Endothelial cell of umbilical vein (primary cell): Measurements from ENCODE around the gene DNAJB8. TPM values are rescaled to one million over a fixed set of nuclear protein-coding genes. Genes with fewer than 3 reads are reported as not detected.

Experiments
- BruUV-seq: library from RNA; stranded (reverse); fragments of 400-500 nt; replicated peaks from 2 replicates; lab custom pipeline; 2021; lab: Mats Ljungman, UMichigan
- CTCF ChIA-PET: fragments of 300-600, 350-600 bp; sonication (Branson Sonifier 250); formaldehyde crosslinking; loops from one replicate; lab custom pipeline; 2021; ENCODE audit warnings: antibody characterized with exemption, inconsistent platforms; lab: Charles Lee
- POLR2A ChIA-PET: fragments of 300-600, 350-600 bp; sonication (Branson Sonifier 250); formaldehyde crosslinking; loops from one replicate; lab custom pipeline; 2021; ENCODE audit warnings: antibody characterized with exemption, inconsistent platforms; lab: Charles Lee
- DNase-seq: peaks from one replicate; pipeline ENCODE4 v3.0.0-alpha.2; 2011; ENCODE audit warnings: low read depth, low spot score
- FAIRE-seq: peaks from 2 replicates; lab custom pipeline; 2011; peaks lifted over from hg19 to GRCh38; lab: Jason Lieb, UNC
- H2AFZ ChIP-seq: 2 replicates; pipeline ENCODE4 v1.6.0; 2012; ENCODE audit warnings: low read depth, low read length, control low read depth, inconsistent platforms
- H3K27ac ChIP-seq: 2 replicates; pipeline ENCODE4 v1.5.1; 2011; ENCODE audit warnings: low read depth, mild to moderate bottlenecking, control low read depth, low read length, moderate library complexity; ENCODE audit not compliant: insufficient read depth
- H3K27me3 ChIP-seq, 2 experiments: 2 replicates each; pipeline versions ENCODE4 v1.6.0 to v1.6.1; 2011; ENCODE audit warnings: low read length in 2 of 2, mixed read lengths in 1 of 2; ENCODE audit not compliant: control insufficient read depth in 2 of 2, insufficient read depth in 2 of 2
- H3K36me3 ChIP-seq, 2 experiments: 2 replicates in 1 of 2; 3 replicates in 1 of 2; pipeline ENCODE4 v1.5.1; 2011; ENCODE audit warnings: low read length in 2 of 2, mild to moderate bottlenecking in 1 of 2, moderate library complexity in 1 of 2; ENCODE audit not compliant: control insufficient read depth in 2 of 2, insufficient read depth in 2 of 2; ENCODE audit errors: extremely low read depth in 1 of 2
- H3K4me1 ChIP-seq: 3 replicates; pipeline ENCODE4 v1.5.1; 2011; ENCODE audit warnings: mild to moderate bottlenecking, low read length; ENCODE audit not compliant: control insufficient read depth, insufficient read depth; ENCODE audit errors: extremely low read depth
- H3K4me2 ChIP-seq: 2 replicates; pipeline ENCODE4 v1.6.1; 2011; ENCODE audit warnings: low read length, control low read depth, mixed read lengths; ENCODE audit not compliant: insufficient read depth
- H3K4me3 ChIP-seq, 3 experiments: fragments of 200-600 bp in 1 of 3; sonication (generic), shearing (Covaris generic) in 1 of 3; replicated peaks in 1 of 3; 2 replicates each; pipeline ENCODE4 v1.5.1; 2011 to 2016; ENCODE audit warnings: control low read depth in 3 of 3, low read length in 3 of 3, mild to moderate bottlenecking in 2 of 3, inconsistent platforms in 1 of 3, low read depth in 1 of 3, moderate library complexity in 1 of 3; ENCODE audit not compliant: insufficient read depth in 1 of 3
- H3K79me2 ChIP-seq: 2 replicates; pipeline ENCODE4 v1.6.0; 2012; ENCODE audit warnings: low read length, inconsistent platforms; ENCODE audit not compliant: control insufficient read depth, insufficient read depth
- H3K9ac ChIP-seq: replicated peaks from 2 replicates; pipeline ENCODE3; 2011; ENCODE audit warnings: low read length, control low read depth; ENCODE audit not compliant: insufficient read depth; ENCODE audit errors: extremely low read depth
- H3K9me1 ChIP-seq: replicated peaks from 3 replicates; pipeline ENCODE4 v1.6.0; 2011; ENCODE audit warnings: mild to moderate bottlenecking, low read length; ENCODE audit not compliant: control insufficient read depth, insufficient read depth; ENCODE audit errors: extremely low read depth
- H3K9me3 ChIP-seq: replicated peaks from 2 replicates; pipeline ENCODE4 v1.5.1; 2012; ENCODE audit warnings: low read length, inconsistent platforms; ENCODE audit not compliant: control insufficient read depth, insufficient read depth
- H4K20me1 ChIP-seq: replicated peaks from 2 replicates; pipeline ENCODE3; 2011; ENCODE audit warnings: mild to moderate bottlenecking, low read length; ENCODE audit not compliant: control insufficient read depth, insufficient read depth; ENCODE audit errors: extremely low read depth
- CTCF ChIP-seq, 2 donors: IDR thresholded peaks; 1 replicate in 1 of 2; 2 replicates in 1 of 2; pipeline ENCODE4 v1.5.1; 2011; ENCODE audit warnings: low read length in 2 of 2, mild to moderate bottlenecking in 2 of 2, moderate library complexity in 2 of 2, control low read depth in 1 of 2, inconsistent platforms in 1 of 2, low read depth in 1 of 2; ENCODE audit not compliant: insufficient read depth in 1 of 2; ENCODE audit errors: extremely low read depth in 1 of 2
- EZH2 ChIP-seq: IDR thresholded peaks from 2 replicates; pipeline ENCODE4 v1.6.1; 2012; ENCODE audit warnings: borderline replicate concordance, low read depth, mild to moderate bottlenecking, moderate library complexity, low read length, inconsistent platforms; ENCODE audit not compliant: severe bottlenecking
- FOS ChIP-seq: IDR thresholded peaks from 2 replicates; pipeline ENCODE4 v1.6.1; 2011; ENCODE audit warnings: mild to moderate bottlenecking, low read length, moderate library complexity, borderline replicate concordance; ENCODE audit not compliant: insufficient read depth
- GATA2 ChIP-seq: IDR thresholded peaks from 2 replicates; pipeline ENCODE4 v1.7.0; 2011; ENCODE audit warnings: low read depth, mild to moderate bottlenecking, moderate library complexity, mixed read lengths, low read length; ENCODE audit not compliant: insufficient read length, insufficient read depth
- JUN ChIP-seq: IDR thresholded peaks from 2 replicates; pipeline ENCODE4 v1.6.1; 2011; ENCODE audit warnings: borderline replicate concordance, low read depth; ENCODE audit not compliant: insufficient read length, insufficient read depth
- MAX ChIP-seq: IDR thresholded peaks from 2 replicates; pipeline ENCODE4 v1.6.1; 2011; ENCODE audit not compliant: insufficient read depth, insufficient read length
- POLR2A ChIP-seq: IDR thresholded peaks from 2 replicates; pipeline ENCODE4 v1.6.1; 2012; ENCODE audit warnings: low read depth, mild to moderate bottlenecking, control low read depth, low read length
- POLR2AphosphoS5 ChIP-seq: IDR thresholded peaks from 2 replicates; pipeline ENCODE4 v1.6.1; 2012; ENCODE audit warnings: low read depth, mild to moderate bottlenecking, control low read depth, low read length, moderate library complexity; ENCODE audit not compliant: insufficient read depth
- dilution Hi-C: fragments of 300-500 bp; cut with MboI; formaldehyde crosslinking; loops from one replicate; pipeline ENCODE4 v1.15.0; 2019; ENCODE audit warnings: low sequenced_read_pairs; ENCODE audit not compliant: extremely low pct_ligation_motif_present
- intact Hi-C: fragments of 100-400 bp; cut with micrococcal nuclease; formaldehyde crosslinking; loops from one replicate; pipeline ENCODE4 v1.10.0; 2022
- polyA plus RNA-seq, 4 experiments: library from polyadenylated mRNA; depleted of rRNA in 3 of 4; stranded (reverse) in 3 of 4; unstranded in 1 of 4; fragments of >200 nt; gene quantifications; 2 replicates each; pipeline versions ENCODE4 v1.2.1 to v1.2.3, GENCODE V29; 2011 to 2012; ENCODE audit warnings: missing spikeins in 1 of 4
- total RNA-seq: library from RNA; stranded (reverse); gene quantifications from 2 replicates; pipeline ENCODE4 v1.2.3, GENCODE V29; 2021

The DNAJB8 gene
- total and polyA plus RNA-seq, 2 donors (not counting 3 experiments of a cell fraction or from before 2014, with no cell fraction given) = not detected

GRCh38 chr3:128416578-128417211, 50.0 kb downstream of the DNAJB8 start:
- dilution Hi-C loops = no loop called here
- DNase-seq (no peak), FAIRE-seq (no peak)
- H4K20me1 ChIP-seq = no peaks in the 10 kb centered on the region
- no peak for TF ChIP-seq MAX
- H2AFZ ChIP-seq = no peak overlapping the region
- H3K9me1 ChIP-seq = no peaks in the 10 kb centered on the region
- BruUV-seq = no TSS peak
- no peaks in the 10 kb centered on the region for H3K36me3 ChIP-seq
- H3K79me2 ChIP-seq = no peaks in the 10 kb centered on the region
- no peaks in the 10 kb centered on the region for H3K4me1 ChIP-seq
- no peak overlapping the region for H3K4me2 ChIP-seq
- intact Hi-C loops = no loop called here
- no peak overlapping the region for H3K27ac ChIP-seq
- CTCF ChIA-PET = interaction anchor here (1.1 to 2.2 kb wide), 2 partner anchors 10 to 190 kb away, joined by 3 to 10 read pairs; no protein-coding TSS in a partner anchor
- no peaks in the 10 kb centered on the region for H3K27me3 ChIP-seq
- H3K9me3 ChIP-seq = no peaks in the 10 kb centered on the region
- H3K4me3 ChIP-seq = no peak overlapping the region
- POLR2A ChIA-PET = no interaction called here
- no peak overlapping the region for H3K9ac ChIP-seq

- no peaks in the 10 kb centered on the region for H3K9me3 ChIP-seq
- FAIRE-seq (no peak), DNase-seq (no peak)
- H3K27ac ChIP-seq = no peak overlapping the region
- no peak overlapping the region for H3K4me2 ChIP-seq
- no peaks in the 10 kb centered on the region for H3K9me1 ChIP-seq
- intact Hi-C loops (no loop called here), dilution Hi-C loops (no loop called here)
- TF ChIP-seq CTCF (IDR thresholded peaks at IDR 0.05; ENCODE audit: extremely low read depth in 1 of 2, insufficient read depth in 1 of 2, low read depth in 1 of 2, low read length in 2 of 2) = no peak
- TF ChIP-seq POLR2AphosphoS5 = no peak
- TF ChIP-seq FOS = no peak
- TF ChIP-seq POLR2A = no peak
- no peak for TF ChIP-seq GATA2
- no peak for TF ChIP-seq EZH2
- no peak for TF ChIP-seq JUN
- no peaks in the 10 kb centered on the region for H4K20me1 ChIP-seq
- no peaks in the 10 kb centered on the region for H3K36me3 ChIP-seq
- ChIA-PET POLR2A (no interaction called here), CTCF (interaction anchor here (1.1 to 2.2 kb wide), 2 partner anchors 10 to 189 kb away, joined by 3 to 10 read pairs; no protein-coding TSS in a partner anchor)
- BruUV-seq = no TSS peak
- no peak overlapping the region for H3K9ac ChIP-seq
- H3K79me2 ChIP-seq = no peaks in the 10 kb centered on the region
- no peaks in the 10 kb centered on the region for H3K4me1 ChIP-seq
- no peak overlapping the region for H3K4me3 ChIP-seq
- H2AFZ ChIP-seq = no peak overlapping the region
- H3K27me3 ChIP-seq = no peaks in the 10 kb centered on the region
Measured at GRCh38 chr3:128415773-128416577, 50.7 kb downstream of the DNAJB8 start.
